HCT116 (cell line): Measurements from ENCODE around the gene VCPKMT. TPM values are rescaled to one million over a fixed set of nuclear protein-coding genes. Genes with fewer than 3 reads are reported as not detected.

Experiments used
- ATAC-seq: fragments of 200-7000 bp; cut with Tn5 transposase; 2 replicates; pipeline ENCODE4 v1.9.1; 2020; ENCODE audit warnings: mild to moderate bottlenecking, moderate library complexity
- BruUV-seq: library from RNA; stranded (reverse); fragments of 400-500 nt; replicated peaks from 2 replicates; lab custom pipeline; 2021; lab: Mats Ljungman, UMichigan
- CTCF ChIA-PET: fragments of 300-600 bp; sonication (Branson Sonifier 250); formaldehyde crosslinking; loops from one replicate; lab custom pipeline; 2021; ENCODE audit warnings: antibody characterized with exemption; lab: Charles Lee
- POLR2A ChIA-PET: fragments of 300-600, 350-600 bp; sonication (Branson Sonifier 250); formaldehyde crosslinking; loops from one replicate; lab custom pipeline; 2021; ENCODE audit warnings: antibody characterized with exemption; lab: Charles Lee
- RAD21 ChIA-PET, 2 experiments: fragments of 300-600 bp; sonication (Branson Sonifier 250); formaldehyde crosslinking; loops; one replicate each; lab custom pipeline; 2023; ENCODE audit warnings: low total read pairs in 2 of 2; ENCODE audit not compliant: uncharacterized antibody in 2 of 2, unreplicated experiment in 2 of 2, low non-redundant PET in 1 of 2; lab: Charles Lee
- DNase-seq: peaks from one replicate; pipeline ENCODE4 v3.0.0-alpha.2; 2010; ENCODE audit warnings: low read depth, low spot score
- H2AFZ ChIP-seq: fragments of 200-600 bp; shearing (Covaris generic), sonication (generic); 2 replicates; pipeline ENCODE4 v1.6.1; 2017; ENCODE audit warnings: low read depth, mixed run types, mixed read lengths, antibody characterized with exemption, low read length; ENCODE audit not compliant: poor library complexity, severe bottlenecking
- H3K27ac ChIP-seq: 2 replicates; pipeline ENCODE4 v1.5.1; 2012; ENCODE audit warnings: low read depth, low read length
- H3K27me3 ChIP-seq: fragments of 200-600 bp; sonication (generic); 2 replicates; pipeline ENCODE4 v1.6.1; 2016; ENCODE audit warnings: mixed run types, low read length, mixed read lengths; ENCODE audit not compliant: insufficient read depth
- H3K36me3 ChIP-seq, 2 experiments: fragments of 200-500 bp in 1 of 2; fragments of 200-600 bp in 1 of 2; sonication (Bioruptor generic) in 1 of 2; sonication (generic) in 1 of 2; 2 replicates each; pipeline versions ENCODE4 v1.5.1 to v1.6.1; 2014 to 2016; ENCODE audit warnings: low read length in 2 of 2, inconsistent platforms in 1 of 2, mixed read lengths in 1 of 2, mixed run types in 1 of 2; ENCODE audit not compliant: insufficient read depth in 2 of 2, control insufficient read depth in 1 of 2
- H3K4me1 ChIP-seq, 2 experiments: fragments of 200-600 bp in 1 of 2; sonication (generic) in 1 of 2; 2 replicates each; pipeline versions ENCODE4 v1.5.1 to v1.6.1; 2012 to 2017; ENCODE audit warnings: low read length in 2 of 2, inconsistent platforms in 1 of 2, mild to moderate bottlenecking in 1 of 2, mixed read lengths in 1 of 2, mixed run types in 1 of 2, moderate library complexity in 1 of 2; ENCODE audit not compliant: insufficient read depth in 2 of 2, control insufficient read depth in 1 of 2
- H3K4me2 ChIP-seq: fragments of 200-600 bp; sonication (generic); 2 replicates; pipeline ENCODE4 v1.6.1; 2017; ENCODE audit warnings: mixed run types, low read length, mixed read lengths
- H3K4me3 ChIP-seq, 2 experiments: fragments of 200-600 bp in 1 of 2; sonication (generic) in 1 of 2; replicated peaks in 1 of 2; 2 replicates each; pipeline ENCODE4 v1.5.1; 2011 to 2016; ENCODE audit warnings: low read length in 2 of 2, control low read depth in 1 of 2, low read depth in 1 of 2, mild to moderate bottlenecking in 1 of 2, mixed read lengths in 1 of 2, mixed run types in 1 of 2
- H3K79me2 ChIP-seq: fragments of 200-600 bp; sonication (generic); 2 replicates; pipeline ENCODE4 v1.6.1; 2017; ENCODE audit warnings: mild to moderate bottlenecking, mixed run types, low read length, moderate library complexity, mixed read lengths; ENCODE audit not compliant: insufficient read depth
- H3K9ac ChIP-seq: fragments of 200-600 bp; sonication (generic); 2 replicates; pipeline ENCODE4 v1.6.1; 2016; ENCODE audit warnings: low read length, mixed read lengths
- H3K9me2 ChIP-seq: fragments of 200-600 bp; sonication (generic), shearing (Covaris generic); 2 replicates; pipeline ENCODE4 v1.6.1; 2017; ENCODE audit warnings: mixed run types, mild to moderate bottlenecking, moderate library complexity; ENCODE audit not compliant: insufficient read depth
- H3K9me3 ChIP-seq, 2 experiments: fragments of 200-500 bp in 1 of 2; fragments of 200-600 bp in 1 of 2; sonication (Bioruptor generic) in 1 of 2; sonication (generic) in 1 of 2; 2 replicates each; pipeline ENCODE4 v1.6.1; 2014 to 2017; ENCODE audit warnings: low read length in 2 of 2, mixed read lengths in 2 of 2, inconsistent platforms in 1 of 2, low read depth in 1 of 2, mild to moderate bottlenecking in 1 of 2, mixed run types in 1 of 2, moderate library complexity in 1 of 2; ENCODE audit not compliant: control insufficient read depth in 1 of 2, insufficient read depth in 1 of 2
- H4K20me1 ChIP-seq: fragments of 200-600 bp; sonication (generic), shearing (Covaris generic); 2 replicates; pipeline ENCODE4 v1.6.1; 2017; ENCODE audit warnings: mixed run types, mild to moderate bottlenecking, moderate library complexity; ENCODE audit not compliant: insufficient read depth
- CBX3 ChIP-seq: IDR thresholded peaks from 2 replicates; pipeline ENCODE4 v1.6.1; 2012; ENCODE audit warnings: low read depth
- CEBPB ChIP-seq: IDR thresholded peaks from 2 replicates; pipeline ENCODE4 v1.6.1; 2012; ENCODE audit warnings: low read depth
- EZH2phosphoT487 ChIP-seq: fragments of 200-600 bp; IDR thresholded peaks from 2 replicates; pipeline ENCODE4 v1.6.1; 2018; ENCODE audit warnings: antibody characterized with exemption, borderline replicate concordance
- FOSL1 ChIP-seq: IDR thresholded peaks from 2 replicates; pipeline ENCODE4 v1.6.1; 2012; ENCODE audit warnings: low read depth
- REST ChIP-seq: IDR thresholded peaks from 2 replicates; pipeline ENCODE4 v1.6.1; 2012; ENCODE audit warnings: low read depth
- SIN3A ChIP-seq: IDR thresholded peaks from 2 replicates; pipeline ENCODE4 v1.6.1; 2012; ENCODE audit warnings: low read depth
- SP1 ChIP-seq: IDR thresholded peaks from 2 replicates; pipeline ENCODE4 v1.6.1; 2012; ENCODE audit warnings: low read depth
- TCF7L2 ChIP-seq: IDR thresholded peaks from 2 replicates; pipeline ENCODE4 v1.7.0; 2011; ENCODE audit warnings: borderline replicate concordance, inconsistent platforms; ENCODE audit not compliant: insufficient read depth, insufficient read length; ENCODE audit errors: extremely low read depth
- ZBTB33 ChIP-seq: IDR thresholded peaks from 2 replicates; pipeline ENCODE4 v1.6.1; 2011; ENCODE audit warnings: mild to moderate bottlenecking, low read length, moderate library complexity; ENCODE audit not compliant: insufficient replicate concordance; ENCODE audit errors: extremely low read depth
- intact Hi-C: fragments of 100-400 bp; cut with micrococcal nuclease; formaldehyde crosslinking; loops from 2 replicates; pipeline ENCODE4 v1.10.0; 2022
- total RNA-seq: library from RNA; stranded (reverse); gene quantifications from one replicate; pipeline ENCODE4 v1.2.1, GENCODE V29; 2021; ENCODE audit not compliant: unreplicated experiment
- TF ChIP-seq, protein P1 (sequence below), 3 experiments: fragments of 200-600 bp in 1 of 3; sonication (generic) in 1 of 3; IDR thresholded peaks in 2 of 3; conservative IDR thresholded peaks in 1 of 3; 2 replicates each; pipeline ENCODE4 v1.5.1; 2012 to 2017; ENCODE audit warnings: low read depth in 2 of 3, low read length in 2 of 3, antibody characterized with exemption in 1 of 3, borderline replicate concordance in 1 of 3, control low read depth in 1 of 3, mild to moderate bottlenecking in 1 of 3, mixed read lengths in 1 of 3, mixed run types in 1 of 3, moderate library complexity in 1 of 3; ENCODE audit not compliant: insufficient read depth in 1 of 3

Gene VCPKMT
- total RNA-seq, 1 experiment from 2014 or later: 9.7 TPM

GRCh38 chr14:50113381-50114035 is 2.9 kb downstream of the VCPKMT start:
- peaks cover 7 to 11% of the 10 kb centered on the region in 2 experiments for H3K4me1 ChIP-seq
- POLR2A ChIA-PET: no interaction called here

More at GRCh38 chr14:50113381-50114035, 2.9 kb downstream of the VCPKMT start:
- Histone ChIP-seq H4K20me1 (no peaks in the 10 kb centered on the region), H3K4me3 (no peak overlapping the region), H3K36me3 (peaks cover 36 to 43% of the 10 kb centered on the region in 2 experiments), H3K9ac (no peak overlapping the region), H2AFZ (no peak overlapping the region), H3K79me2 (peaks cover 51% of the 10 kb centered on the region), H3K9me3 (no peaks in the 10 kb centered on the region), H3K27me3 (no peaks in the 10 kb centered on the region), H3K27ac (no peak overlapping the region), H3K9me2 (no peaks in the 10 kb centered on the region), H3K4me2 (no peak overlapping the region)
- ChIA-PET RAD21 (no interaction called here), CTCF (no interaction called here)
- no peak for DNase-seq
- no peak for ATAC-seq
- intact Hi-C loops: no loop called here
- TF ChIP-seq CBX3 (no peak), FOSL1 (no peak), SIN3A (no peak), EZH2phosphoT487 (no peak), REST (no peak), SP1 (no peak), TCF7L2 (no peak), ZBTB33 (no peak), CEBPB (no peak)
- TF ChIP-seq, protein P1, sequence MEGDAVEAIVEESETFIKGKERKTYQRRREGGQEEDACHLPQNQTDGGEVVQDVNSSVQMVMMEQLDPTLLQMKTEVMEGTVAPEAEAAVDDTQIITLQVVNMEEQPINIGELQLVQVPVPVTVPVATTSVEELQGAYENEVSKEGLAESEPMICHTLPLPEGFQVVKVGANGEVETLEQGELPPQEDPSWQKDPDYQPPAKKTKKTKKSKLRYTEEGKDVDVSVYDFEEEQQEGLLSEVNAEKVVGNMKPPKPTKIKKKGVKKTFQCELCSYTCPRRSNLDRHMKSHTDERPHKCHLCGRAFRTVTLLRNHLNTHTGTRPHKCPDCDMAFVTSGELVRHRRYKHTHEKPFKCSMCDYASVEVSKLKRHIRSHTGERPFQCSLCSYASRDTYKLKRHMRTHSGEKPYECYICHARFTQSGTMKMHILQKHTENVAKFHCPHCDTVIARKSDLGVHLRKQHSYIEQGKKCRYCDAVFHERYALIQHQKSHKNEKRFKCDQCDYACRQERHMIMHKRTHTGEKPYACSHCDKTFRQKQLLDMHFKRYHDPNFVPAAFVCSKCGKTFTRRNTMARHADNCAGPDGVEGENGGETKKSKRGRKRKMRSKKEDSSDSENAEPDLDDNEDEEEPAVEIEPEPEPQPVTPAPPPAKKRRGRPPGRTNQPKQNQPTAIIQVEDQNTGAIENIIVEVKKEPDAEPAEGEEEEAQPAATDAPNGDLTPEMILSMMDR (IDR thresholded peaks at IDR 0.05 in 2 of 3, conservative IDR thresholded peaks at IDR 0.05 in 1 of 3; ENCODE audit: borderline replicate concordance in 1 of 3, insufficient read depth in 1 of 3, low read depth in 2 of 3, low read length in 2 of 3): no peak
- no TSS peak for BruUV-seq
